Measurements from ENCODE around the gene EIF3A. TPM values are rescaled to one million over a fixed set of nuclear protein-coding genes. Genes with fewer than 3 reads are reported as not detected.

Gene EIF3A
- total RNA-seq, 1 donor from 2014 or later = 146 TPM

DNA sequence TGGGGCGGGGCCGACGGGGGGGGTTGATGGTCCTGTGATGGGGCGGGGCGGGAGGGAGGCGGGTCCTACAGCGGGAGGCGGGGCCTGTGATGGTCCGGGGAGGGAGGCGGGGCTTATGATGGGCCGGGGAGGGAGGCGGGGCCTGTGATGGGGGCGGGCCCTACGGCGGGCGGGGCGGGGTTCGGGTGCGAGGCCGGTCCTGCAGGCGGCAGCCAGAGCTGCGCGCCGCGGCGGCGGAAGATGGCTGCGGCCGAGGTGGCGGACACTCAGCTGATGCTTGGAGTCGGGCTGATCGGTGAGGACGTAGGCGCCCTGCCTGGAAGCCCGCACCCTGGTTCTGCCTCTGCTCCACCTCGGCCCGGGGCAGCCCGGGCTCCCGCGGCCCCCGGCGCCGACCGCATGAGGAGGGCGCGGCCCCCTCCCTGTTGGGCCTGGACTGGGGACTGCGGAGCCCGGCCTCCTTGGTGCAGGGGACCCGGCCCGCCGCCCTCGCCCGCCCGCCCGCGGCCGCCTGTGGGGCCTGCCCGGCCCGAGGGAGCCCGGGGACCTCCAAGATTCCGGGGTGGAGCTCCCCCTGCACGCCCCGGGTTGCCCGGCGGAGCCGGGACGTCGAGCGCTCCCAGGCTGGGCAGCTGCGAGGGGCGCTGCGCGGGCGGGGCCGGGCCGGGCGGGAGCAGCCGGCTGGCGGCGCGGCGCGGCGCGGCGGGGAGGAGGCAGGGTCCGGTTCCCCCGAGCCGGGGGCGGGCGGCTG lies 23.5 kb upstream of the EIF3A start, which contains the start of gene DENND10:
DENND10 (plus strand) TSS at position 211 of the 751 bp plus-strand sequence; CDS start at position 241, 30 bp downstream.
- H3K27ac Mint-ChIP-seq (ENCODE audit: unreplicated experiment) = no peak within 1 kb of the TSS
- no peaks in the 10 kb centered on the region for H3K9me3 Mint-ChIP-seq (ENCODE audit: unreplicated experiment)
- H3K4me1 ChIP-seq (ENCODE audit: insufficient read depth, low read length) = peaks cover 7% of the 10 kb centered on the region
- TF ChIP-seq, protein P1, sequence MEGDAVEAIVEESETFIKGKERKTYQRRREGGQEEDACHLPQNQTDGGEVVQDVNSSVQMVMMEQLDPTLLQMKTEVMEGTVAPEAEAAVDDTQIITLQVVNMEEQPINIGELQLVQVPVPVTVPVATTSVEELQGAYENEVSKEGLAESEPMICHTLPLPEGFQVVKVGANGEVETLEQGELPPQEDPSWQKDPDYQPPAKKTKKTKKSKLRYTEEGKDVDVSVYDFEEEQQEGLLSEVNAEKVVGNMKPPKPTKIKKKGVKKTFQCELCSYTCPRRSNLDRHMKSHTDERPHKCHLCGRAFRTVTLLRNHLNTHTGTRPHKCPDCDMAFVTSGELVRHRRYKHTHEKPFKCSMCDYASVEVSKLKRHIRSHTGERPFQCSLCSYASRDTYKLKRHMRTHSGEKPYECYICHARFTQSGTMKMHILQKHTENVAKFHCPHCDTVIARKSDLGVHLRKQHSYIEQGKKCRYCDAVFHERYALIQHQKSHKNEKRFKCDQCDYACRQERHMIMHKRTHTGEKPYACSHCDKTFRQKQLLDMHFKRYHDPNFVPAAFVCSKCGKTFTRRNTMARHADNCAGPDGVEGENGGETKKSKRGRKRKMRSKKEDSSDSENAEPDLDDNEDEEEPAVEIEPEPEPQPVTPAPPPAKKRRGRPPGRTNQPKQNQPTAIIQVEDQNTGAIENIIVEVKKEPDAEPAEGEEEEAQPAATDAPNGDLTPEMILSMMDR (IDR thresholded peaks at IDR 0.05; ENCODE audit: insufficient read depth, low read depth, low read length) = no peak
- DNase-seq (ENCODE audit: low read depth) (peak; percentile 50), FAIRE-seq (no peak)
- H3K9ac ChIP-seq (ENCODE audit: low read length) = peak within 1 kb of the TSS; percentile 87
- peaks cover 20% of the 10 kb centered on the region for H3K79me2 ChIP-seq (ENCODE audit: insufficient read depth, low read length)
- H3K4me3 ChIP-seq (ENCODE audit: insufficient read depth, low read depth, low read length) = peak within 1 kb of the TSS; percentile 82
- H3K4me1 Mint-ChIP-seq (ENCODE audit: low read depth, unreplicated experiment) = peaks cover 4% of the 10 kb centered on the region
- H3K27me3 ChIP-seq (ENCODE audit: insufficient read depth, low read length) = no peaks in the 10 kb centered on the region
- peak within 1 kb of the TSS; percentile 40 for H3K27ac ChIP-seq (ENCODE audit: low read depth, low read length)
- peaks cover 4% of the 10 kb centered on the region for H3K36me3 Mint-ChIP-seq (ENCODE audit: low read depth, unreplicated experiment)
- H4K20me1 ChIP-seq (ENCODE audit: insufficient read depth, low read length) = peaks cover 22% of the 10 kb centered on the region
- H3K36me3 ChIP-seq (ENCODE audit: insufficient read depth, low read length) = peaks cover 2% of the 10 kb centered on the region
- H2AFZ ChIP-seq (ENCODE audit: low read depth, low read length) = peak within 1 kb of the TSS; percentile 88
- peaks cover 2% of the 10 kb centered on the region for H3K27me3 Mint-ChIP-seq (ENCODE audit: low read depth, unreplicated experiment)
- H3K4me2 ChIP-seq (ENCODE audit: low read length) = peak within 1 kb of the TSS; percentile 92
- H3K9me3 ChIP-seq (ENCODE audit: insufficient read depth, low read depth, low read length) = no peaks in the 10 kb centered on the region
- peak within 1 kb of the TSS; percentile 87 for H3K4me3 Mint-ChIP-seq (ENCODE audit: unreplicated experiment)

DNA sequence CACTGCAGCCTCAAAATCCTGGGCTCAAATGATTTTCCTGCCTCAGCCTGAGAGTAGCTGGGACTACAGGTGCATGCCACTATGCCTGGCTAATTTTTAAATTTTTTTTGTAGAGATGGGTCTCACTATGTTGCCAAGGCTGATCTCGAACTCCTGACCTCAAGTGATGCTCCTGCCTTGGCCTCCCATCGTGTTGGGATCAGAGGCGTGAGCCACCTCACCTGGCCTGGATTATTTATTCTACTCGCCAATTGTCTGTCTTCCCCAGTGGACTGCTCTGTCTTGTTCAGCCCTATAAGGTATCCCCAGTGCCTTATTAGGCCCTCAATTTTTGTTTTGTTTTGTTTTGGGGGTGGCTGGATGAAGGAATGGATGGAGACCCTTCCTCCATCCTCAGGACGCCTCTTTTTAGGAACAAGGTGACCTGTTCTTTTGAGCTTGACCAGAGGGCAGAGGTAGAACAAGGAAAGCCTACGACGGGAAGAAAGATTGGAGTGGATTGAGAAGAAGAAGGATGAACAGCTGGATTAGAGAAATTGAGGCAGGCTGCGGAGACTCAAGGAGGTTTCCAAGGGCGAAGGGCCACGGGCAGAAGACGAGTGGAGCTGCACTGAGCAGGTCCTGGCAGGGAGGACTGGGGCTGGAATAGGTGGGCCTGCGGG lies 22.8 kb upstream of the EIF3A start:
- Histone ChIP-seq H3K36me3 (ENCODE audit: insufficient read depth, low read length) (peaks cover 2% of the 10 kb centered on the region), H3K27ac (ENCODE audit: low read depth, low read length) (no peak overlapping the region), H3K9me3 (ENCODE audit: insufficient read depth, low read depth, low read length) (no peaks in the 10 kb centered on the region), H3K27me3 (ENCODE audit: insufficient read depth, low read length) (no peaks in the 10 kb centered on the region), H4K20me1 (ENCODE audit: insufficient read depth, low read length) (peaks cover 22% of the 10 kb centered on the region), H3K4me3 (ENCODE audit: insufficient read depth, low read depth, low read length) (no peak overlapping the region), H3K4me2 (ENCODE audit: low read length) (peak overlapping the region; percentile 54), H3K9ac (ENCODE audit: low read length) (no peak overlapping the region), H2AFZ (ENCODE audit: low read depth, low read length) (peak overlapping the region; percentile 69), H3K79me2 (ENCODE audit: insufficient read depth, low read length) (peaks cover 20% of the 10 kb centered on the region), H3K4me1 (ENCODE audit: insufficient read depth, low read length) (peaks cover 7% of the 10 kb centered on the region)
- Mint-ChIP-seq H3K27ac (ENCODE audit: unreplicated experiment) (no peak overlapping the region), H3K36me3 (ENCODE audit: low read depth, unreplicated experiment) (peaks cover 2% of the 10 kb centered on the region), H3K4me1 (ENCODE audit: low read depth, unreplicated experiment) (peaks cover 4% of the 10 kb centered on the region), H3K9me3 (ENCODE audit: unreplicated experiment) (no peaks in the 10 kb centered on the region), H3K4me3 (ENCODE audit: unreplicated experiment) (peak overlapping the region; percentile 81), H3K27me3 (ENCODE audit: low read depth, unreplicated experiment) (peaks cover 2% of the 10 kb centered on the region)
- FAIRE-seq = no peak
- TF ChIP-seq, protein P1 (IDR thresholded peaks at IDR 0.05; ENCODE audit: insufficient read depth, low read depth, low read length) = no peak
- TF ChIP-seq EZH2 (IDR thresholded peaks at IDR 0.05; ENCODE audit: insufficient read depth, low read length) = no peak
- no peak for DNase-seq (ENCODE audit: low read depth)

Data from astrocyte (in vitro differentiated cells and primary cell).